WERI-Rb-1 (cell line): Measurements from ENCODE around the gene MSANTD1.

Source experiments
- DNase-seq: peaks from one replicate; pipeline ENCODE4 v3.0.0-alpha.2; 2020
- H3K27ac ChIP-seq: fragments of 250-450 bp; sonication (Bioruptor Pico); 2 replicates; pipeline ENCODE4 v1.5.1; 2020; ENCODE audit warnings: mild to moderate bottlenecking, moderate library complexity
- H3K27me3 ChIP-seq: fragments of 250-450 bp; sonication (Bioruptor Pico); 2 replicates; pipeline ENCODE4 v1.5.1; 2021; ENCODE audit warnings: mild to moderate bottlenecking, low read depth, moderate library complexity; ENCODE audit not compliant: insufficient read depth, severe bottlenecking
- H3K36me3 ChIP-seq: fragments of 250-450 bp; sonication (Bioruptor Pico); 2 replicates; pipeline ENCODE4 v1.5.1; 2020; ENCODE audit warnings: mild to moderate bottlenecking, moderate library complexity
- H3K4me3 ChIP-seq: 2 replicates; pipeline ENCODE4 v1.5.1; 2011; ENCODE audit warnings: low read depth, mild to moderate bottlenecking, control low read depth, low read length
- H3K9me3 ChIP-seq: fragments of 250-450 bp; sonication (Bioruptor Pico); 2 replicates; pipeline ENCODE4 v1.5.1; 2021; ENCODE audit warnings: mild to moderate bottlenecking, moderate library complexity; ENCODE audit not compliant: severe bottlenecking
- TF ChIP-seq, protein P1 (sequence below): IDR thresholded peaks from 2 replicates; pipeline ENCODE4 v1.5.1; 2011; ENCODE audit warnings: low read depth, mild to moderate bottlenecking, control low read depth, inconsistent platforms, low read length

Gene MSANTD1

DNA sequence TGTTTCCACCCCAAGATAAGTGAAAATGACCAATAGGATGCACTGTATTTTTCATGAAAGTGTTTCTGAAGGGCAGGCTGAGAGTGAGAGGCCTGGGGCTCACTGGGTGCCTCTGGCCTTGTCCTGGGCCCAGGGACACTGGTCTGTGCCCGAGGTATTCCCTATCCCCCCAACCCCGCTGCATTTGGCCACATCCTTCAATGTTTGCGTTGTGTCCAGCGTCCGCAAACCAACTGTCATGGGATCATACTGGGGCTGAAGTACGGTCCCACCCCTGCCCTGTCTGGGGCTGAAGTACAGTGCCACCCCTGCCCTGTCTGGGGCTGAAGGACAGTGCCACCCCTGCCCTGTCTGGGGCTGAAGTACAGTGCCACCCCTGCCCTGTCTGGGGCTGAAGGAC is 22.0 kb upstream of the MSANTD1 start:
- peaks cover 89% of the 10 kb centered on the region for H3K36me3 ChIP-seq
- no peaks in the 10 kb centered on the region for H3K9me3 ChIP-seq
- DNase-seq: no peak
- H3K4me3 ChIP-seq: no peak overlapping the region
- TF ChIP-seq, protein P1, sequence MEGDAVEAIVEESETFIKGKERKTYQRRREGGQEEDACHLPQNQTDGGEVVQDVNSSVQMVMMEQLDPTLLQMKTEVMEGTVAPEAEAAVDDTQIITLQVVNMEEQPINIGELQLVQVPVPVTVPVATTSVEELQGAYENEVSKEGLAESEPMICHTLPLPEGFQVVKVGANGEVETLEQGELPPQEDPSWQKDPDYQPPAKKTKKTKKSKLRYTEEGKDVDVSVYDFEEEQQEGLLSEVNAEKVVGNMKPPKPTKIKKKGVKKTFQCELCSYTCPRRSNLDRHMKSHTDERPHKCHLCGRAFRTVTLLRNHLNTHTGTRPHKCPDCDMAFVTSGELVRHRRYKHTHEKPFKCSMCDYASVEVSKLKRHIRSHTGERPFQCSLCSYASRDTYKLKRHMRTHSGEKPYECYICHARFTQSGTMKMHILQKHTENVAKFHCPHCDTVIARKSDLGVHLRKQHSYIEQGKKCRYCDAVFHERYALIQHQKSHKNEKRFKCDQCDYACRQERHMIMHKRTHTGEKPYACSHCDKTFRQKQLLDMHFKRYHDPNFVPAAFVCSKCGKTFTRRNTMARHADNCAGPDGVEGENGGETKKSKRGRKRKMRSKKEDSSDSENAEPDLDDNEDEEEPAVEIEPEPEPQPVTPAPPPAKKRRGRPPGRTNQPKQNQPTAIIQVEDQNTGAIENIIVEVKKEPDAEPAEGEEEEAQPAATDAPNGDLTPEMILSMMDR: no peak
- no peak overlapping the region for H3K27ac ChIP-seq
- H3K27me3 ChIP-seq: no peaks in the 10 kb centered on the region

DNA sequence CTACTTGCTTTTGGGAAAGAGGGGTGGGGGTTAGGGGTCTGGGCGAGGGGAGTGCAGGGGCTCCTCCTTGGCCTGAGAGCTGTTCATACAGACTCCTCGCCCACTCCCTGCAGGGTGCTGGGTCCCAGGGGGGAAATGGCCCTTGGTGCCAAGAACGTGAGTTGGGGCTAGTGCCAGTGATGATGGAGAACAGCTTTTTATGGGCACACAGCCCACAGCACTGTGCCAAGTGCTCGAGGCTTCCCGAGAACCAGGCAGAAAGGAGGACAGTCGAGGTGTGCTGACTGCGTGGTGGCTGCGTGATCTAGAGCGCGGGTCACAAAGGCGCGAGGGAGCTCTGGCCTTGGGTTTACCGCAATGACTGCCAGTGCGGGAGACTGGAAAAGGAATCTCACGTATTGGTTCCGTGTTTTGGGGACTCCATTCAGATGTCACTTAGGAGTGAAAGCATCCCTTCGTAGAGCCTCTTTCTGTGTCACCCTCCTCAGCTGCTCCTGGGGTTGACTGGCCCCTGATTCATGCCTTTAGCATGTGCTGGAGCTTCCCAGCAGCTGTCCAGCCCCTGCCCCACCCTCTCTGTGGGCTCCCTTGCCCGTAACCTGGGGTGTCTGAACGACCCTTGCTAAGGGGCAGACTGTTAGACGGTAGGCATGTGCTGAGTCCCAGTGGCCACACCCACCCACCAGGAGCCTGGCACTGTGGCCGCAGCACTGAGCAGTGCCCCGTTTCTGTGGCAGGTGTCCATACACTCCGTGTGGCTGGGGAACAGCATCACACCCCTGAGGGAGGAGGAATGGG is 20.9 kb upstream of the MSANTD1 start:
- H3K27ac ChIP-seq: no peak overlapping the region
- no peaks in the 10 kb centered on the region for H3K27me3 ChIP-seq
- H3K9me3 ChIP-seq: no peaks in the 10 kb centered on the region
- TF ChIP-seq, protein P1: no peak
- peaks cover 90% of the 10 kb centered on the region for H3K36me3 ChIP-seq
- no peak overlapping the region for H3K4me3 ChIP-seq
- no peak for DNase-seq

DNA sequence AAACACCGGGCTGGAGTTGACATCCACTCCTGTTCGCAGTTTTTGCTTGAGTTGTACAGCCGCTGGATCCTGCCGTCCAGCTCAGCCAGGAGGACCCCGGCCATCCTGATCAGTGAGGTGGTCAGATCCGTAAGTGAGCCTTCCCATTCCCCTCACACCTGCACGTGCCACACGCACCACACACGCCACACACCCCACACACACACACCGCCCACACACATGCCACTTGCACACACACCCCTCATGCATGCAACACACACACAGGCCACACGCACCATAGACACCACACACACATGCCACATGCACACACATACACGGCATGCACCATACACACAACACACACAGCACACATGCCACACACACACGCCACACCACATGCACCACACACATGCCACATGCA is 20.1 kb upstream of the MSANTD1 start:
- Histone ChIP-seq H3K4me3 (no peak overlapping the region), H3K27ac (no peak overlapping the region), H3K27me3 (no peaks in the 10 kb centered on the region), H3K9me3 (no peaks in the 10 kb centered on the region), H3K36me3 (peaks cover 90% of the 10 kb centered on the region)
- DNase-seq: no peak
- TF ChIP-seq, protein P1: no peak

DNA sequence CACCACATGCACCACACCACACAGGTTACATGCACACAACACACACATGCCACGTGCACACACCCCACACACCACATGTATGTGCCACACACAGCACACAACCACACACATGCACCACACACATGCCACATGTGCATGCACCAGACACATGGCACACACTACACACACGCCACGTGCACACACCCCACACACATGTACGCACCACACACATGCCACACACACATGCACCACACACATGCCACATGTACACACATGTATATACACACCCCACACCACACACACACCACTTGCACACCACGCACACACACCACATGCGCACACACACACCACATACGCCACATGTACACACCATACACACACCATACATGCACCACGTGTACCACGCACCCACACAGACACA is 19.6 kb upstream of the MSANTD1 start:
- TF ChIP-seq, protein P1: no peak
- H3K36me3 ChIP-seq: peaks cover 90% of the 10 kb centered on the region
- no peak overlapping the region for H3K4me3 ChIP-seq
- H3K9me3 ChIP-seq: no peaks in the 10 kb centered on the region
- DNase-seq: no peak
- no peaks in the 10 kb centered on the region for H3K27me3 ChIP-seq
- H3K27ac ChIP-seq: no peak overlapping the region

DNA sequence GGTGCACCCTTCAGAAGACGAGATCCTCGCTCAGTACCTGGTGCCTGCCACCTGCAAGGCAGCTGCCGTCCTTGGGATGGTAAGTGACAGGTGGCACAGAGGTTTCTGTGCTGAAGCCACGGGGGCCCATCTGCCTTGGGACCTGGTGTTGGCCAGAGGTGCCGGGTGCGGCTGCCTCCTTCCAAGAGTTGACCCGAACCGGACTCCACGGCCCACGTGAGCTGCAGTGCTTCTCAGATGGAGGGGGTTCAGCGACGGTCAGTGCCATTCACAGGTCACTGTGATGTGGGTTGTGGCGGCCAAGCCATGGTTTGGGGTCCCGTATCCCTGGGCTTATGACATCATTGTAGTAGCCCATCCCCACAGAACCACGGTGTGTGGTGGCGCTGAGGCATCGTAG is 19.0 kb upstream of the MSANTD1 start:
- H3K4me3 ChIP-seq: no peak overlapping the region
- peaks cover 86% of the 10 kb centered on the region for H3K36me3 ChIP-seq
- DNase-seq: no peak
- no peaks in the 10 kb centered on the region for H3K9me3 ChIP-seq
- TF ChIP-seq, protein P1: no peak
- H3K27ac ChIP-seq: no peak overlapping the region
- no peaks in the 10 kb centered on the region for H3K27me3 ChIP-seq

DNA sequence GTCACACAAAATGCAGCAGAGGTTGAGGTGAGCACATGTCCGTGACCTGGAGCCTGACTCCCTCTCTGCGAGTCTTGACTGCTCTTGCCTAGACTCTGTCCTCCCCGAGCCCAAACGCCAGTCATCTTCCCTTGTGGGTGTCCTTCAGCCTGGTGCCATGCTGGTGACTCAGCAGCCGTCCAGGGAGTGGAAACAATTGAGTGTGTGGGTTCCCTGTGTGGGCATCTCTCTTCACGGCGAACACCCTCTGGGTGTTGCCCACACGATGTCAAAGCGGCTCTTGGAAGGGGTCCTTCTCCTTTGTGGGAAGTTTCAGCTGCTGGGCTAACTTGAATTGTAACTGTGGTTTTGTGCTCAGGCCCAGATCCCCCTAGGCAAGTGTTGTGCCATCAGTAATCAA is 17.5 kb upstream of the MSANTD1 start:
- TF ChIP-seq, protein P1: no peak
- H3K27ac ChIP-seq: no peak overlapping the region
- H3K4me3 ChIP-seq: no peak overlapping the region
- no peaks in the 10 kb centered on the region for H3K27me3 ChIP-seq
- no peaks in the 10 kb centered on the region for H3K9me3 ChIP-seq
- no peak for DNase-seq
- H3K36me3 ChIP-seq: peaks cover 84% of the 10 kb centered on the region
